Mucosa of rectum (tissue), 2 donors: ENCODE data around the gene RELL1.

ENCODE experiments used
- H3K27ac ChIP-seq, 2 donors: one replicate each; pipeline ENCODE4 v1.7.0; 2013; ENCODE audit warnings: inconsistent platforms in 2 of 2, low read depth in 2 of 2, low read length in 2 of 2
- H3K27me3 ChIP-seq, 2 donors: one replicate each; pipeline ENCODE4 v1.7.0; 2013; ENCODE audit warnings: low read length in 2 of 2; ENCODE audit not compliant: control insufficient read depth in 2 of 2, insufficient read depth in 2 of 2
- H3K36me3 ChIP-seq, 2 donors: one replicate each; pipeline ENCODE4 v1.7.0; 2013; ENCODE audit warnings: low read length in 2 of 2; ENCODE audit not compliant: control insufficient read depth in 2 of 2, insufficient read depth in 2 of 2
- H3K4me1 ChIP-seq, 2 donors: one replicate each; pipeline ENCODE4 v1.7.0; 2013; ENCODE audit warnings: low read length in 2 of 2, mild to moderate bottlenecking in 1 of 2; ENCODE audit not compliant: control insufficient read depth in 2 of 2, insufficient read depth in 2 of 2
- H3K4me3 ChIP-seq, 2 donors: one replicate each; pipeline ENCODE4 v1.7.0; 2013; ENCODE audit warnings: low read length in 2 of 2
- H3K9ac ChIP-seq, 2 donors: one replicate each; pipeline ENCODE4 v1.7.0; 2013; ENCODE audit warnings: low read length in 2 of 2, low read depth in 1 of 2, mild to moderate bottlenecking in 1 of 2
- H3K9me3 ChIP-seq, 2 donors: one replicate each; pipeline ENCODE4 v1.7.0; 2013; ENCODE audit warnings: low read length in 2 of 2; ENCODE audit not compliant: control insufficient read depth in 2 of 2
- donor health status: healthy.
- donor health status: Normal muscosa, but diverticular disease.

The RELL1 gene

GRCh38 chr4:37723067-37723466 lies 36.9 kb upstream of the RELL1 start:
- no peaks in the 10 kb centered on the region for H3K27me3 ChIP-seq
- H3K4me1 ChIP-seq, result peaks cover 3 to 14% of the 10 kb centered on the region in 2 donors
- H3K27ac ChIP-seq, result no peak overlapping the region
- H3K9ac ChIP-seq, result no peak overlapping the region
- no peaks in the 10 kb centered on the region for H3K9me3 ChIP-seq
- no peaks in the 10 kb centered on the region for H3K36me3 ChIP-seq
- no peak overlapping the region for H3K4me3 ChIP-seq

- Histone ChIP-seq H3K9me3 (no peaks in the 10 kb centered on the region), H3K27ac (peak overlapping the region; percentile 3 to 45), H3K36me3 (no peaks in the 10 kb centered on the region), H3K4me3 (peak overlapping the region in 1 of 2 donors; percentile 4), H3K9ac (no peak overlapping the region), H3K27me3 (no peaks in the 10 kb centered on the region), H3K4me1 (peaks cover 3 to 17% of the 10 kb centered on the region in 2 donors)
Observed at GRCh38 chr4:37721995-37722638, 35.9 kb upstream of the RELL1 start.

DNA sequence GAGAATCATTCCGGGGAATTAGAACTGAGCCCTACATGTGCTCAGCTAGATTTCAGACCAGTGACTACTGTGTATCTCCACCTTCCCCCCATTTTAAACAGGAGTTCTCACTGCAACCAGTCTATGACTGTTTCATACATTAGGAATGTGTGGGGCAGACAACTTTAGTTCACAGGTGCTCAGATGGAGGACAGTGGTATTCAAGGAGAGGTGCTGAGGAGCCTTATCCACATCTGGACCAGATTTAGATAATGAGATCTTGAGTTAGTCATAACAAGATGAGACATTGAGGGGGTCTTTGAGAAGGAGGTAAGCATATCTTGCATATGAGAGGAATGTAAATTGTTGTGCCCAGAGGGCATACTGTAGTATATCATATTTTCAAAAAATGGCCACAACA lies 32.8 kb upstream of the RELL1 start:
- H3K9ac ChIP-seq, result no peak overlapping the region
- no peaks in the 10 kb centered on the region for H3K36me3 ChIP-seq
- H3K4me3 ChIP-seq, result no peak overlapping the region
- H3K9me3 ChIP-seq, result no peaks in the 10 kb centered on the region
- H3K27me3 ChIP-seq, result no peaks in the 10 kb centered on the region
- no peak overlapping the region for H3K27ac ChIP-seq
- H3K4me1 ChIP-seq, result peaks cover 3 to 29% of the 10 kb centered on the region in 2 donors

DNA sequence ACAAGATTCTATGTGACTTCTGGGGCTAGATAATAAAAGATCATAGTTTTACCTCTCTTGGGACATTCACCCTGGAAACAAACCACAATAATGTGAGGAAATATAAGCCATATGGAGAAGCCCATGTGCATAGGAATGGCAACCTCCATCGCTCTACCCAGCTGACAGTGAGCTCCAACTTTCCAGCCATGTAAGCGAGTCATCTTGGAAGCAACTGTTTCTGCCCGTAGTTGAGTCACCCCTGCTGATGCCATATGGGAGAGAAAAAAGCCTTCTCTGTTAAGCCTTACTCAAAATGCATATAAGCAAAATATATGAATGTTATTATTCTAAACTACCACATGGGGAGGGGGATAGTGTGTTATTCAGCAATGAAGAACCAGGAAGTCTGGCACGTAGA lies 31.4 kb upstream of the RELL1 start:
- H3K4me1 ChIP-seq, result peaks cover 3 to 29% of the 10 kb centered on the region in 2 donors
- H3K27ac ChIP-seq, result no peak overlapping the region
- no peaks in the 10 kb centered on the region for H3K9me3 ChIP-seq
- H3K27me3 ChIP-seq, result no peaks in the 10 kb centered on the region
- H3K4me3 ChIP-seq, result no peak overlapping the region
- H3K9ac ChIP-seq, result no peak overlapping the region
- H3K36me3 ChIP-seq, result no peaks in the 10 kb centered on the region

- H3K9ac ChIP-seq, result no peak overlapping the region
- H3K4me3 ChIP-seq, result no peak overlapping the region
- H3K9me3 ChIP-seq, result no peaks in the 10 kb centered on the region
- peak overlapping the region in 1 of 2 donors; percentile 66 for H3K27ac ChIP-seq
- H3K36me3 ChIP-seq, result no peaks in the 10 kb centered on the region
- H3K4me1 ChIP-seq, result peaks cover 0 to 22% of the 10 kb centered on the region in 2 donors
- H3K27me3 ChIP-seq, result no peaks in the 10 kb centered on the region
Observed at GRCh38 chr4:37715889-37716402, 29.8 kb upstream of the RELL1 start.

- no peak overlapping the region for H3K27ac ChIP-seq
- H3K9me3 ChIP-seq, result no peaks in the 10 kb centered on the region
- H3K4me1 ChIP-seq, result no peaks in the 10 kb centered on the region
- no peak overlapping the region for H3K9ac ChIP-seq
- no peaks in the 10 kb centered on the region for H3K27me3 ChIP-seq
- no peak overlapping the region for H3K4me3 ChIP-seq
- no peaks in the 10 kb centered on the region for H3K36me3 ChIP-seq
Observed at GRCh38 chr4:37710491-37710890, 24.3 kb upstream of the RELL1 start.

- Histone ChIP-seq H3K4me3 (no peak overlapping the region), H3K36me3 (no peaks in the 10 kb centered on the region), H3K9ac (no peak overlapping the region), H3K27ac (no peak overlapping the region), H3K9me3 (no peaks in the 10 kb centered on the region), H3K4me1 (no peaks in the 10 kb centered on the region), H3K27me3 (no peaks in the 10 kb centered on the region)
Observed at GRCh38 chr4:37706032-37706431, 19.9 kb upstream of the RELL1 start.

GRCh38 chr4:37705571-37705970 lies 19.4 kb upstream of the RELL1 start:
- Histone ChIP-seq H3K27ac (no peak overlapping the region), H3K9me3 (no peaks in the 10 kb centered on the region), H3K4me1 (peaks cover 0 to under 1% of the 10 kb centered on the region in 2 donors), H3K36me3 (no peaks in the 10 kb centered on the region), H3K9ac (no peak overlapping the region), H3K4me3 (no peak overlapping the region), H3K27me3 (no peaks in the 10 kb centered on the region)

DNA sequence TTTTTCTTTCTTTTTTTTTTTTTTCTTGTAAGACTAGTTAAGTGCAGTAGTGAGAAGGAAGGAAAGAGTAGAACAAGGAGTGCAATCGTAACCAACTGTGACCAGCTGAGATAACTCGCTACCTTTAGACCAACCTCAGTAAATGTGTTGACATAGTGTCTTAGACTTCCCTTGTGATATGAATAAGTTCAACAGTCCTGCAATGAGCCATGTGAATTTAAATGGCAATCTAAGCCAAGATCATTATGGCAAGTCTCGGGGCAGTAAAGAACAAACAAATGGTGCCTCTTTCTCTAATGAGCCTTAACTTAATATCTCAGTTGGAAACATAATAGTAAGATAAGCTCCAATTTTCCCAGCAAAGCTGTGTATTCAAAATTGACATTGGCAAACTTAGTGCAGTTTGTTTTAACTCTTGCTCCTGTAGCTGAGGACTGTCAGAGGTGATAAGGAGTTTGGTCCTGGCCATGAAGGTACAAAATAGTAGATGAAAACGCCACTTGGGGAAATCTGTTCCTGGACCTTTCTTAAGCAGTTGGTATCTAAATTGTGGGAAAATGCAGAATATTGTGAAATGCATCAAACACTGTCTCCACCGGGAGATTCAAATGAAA lies 13.8 kb upstream of the RELL1 start:
- H3K27ac ChIP-seq, result peak overlapping the region in 1 of 2 donors; percentile 13
- no peak overlapping the region for H3K9ac ChIP-seq
- H3K4me1 ChIP-seq, result peaks cover 0 to 8% of the 10 kb centered on the region in 2 donors
- no peaks in the 10 kb centered on the region for H3K36me3 ChIP-seq
- H3K9me3 ChIP-seq, result no peaks in the 10 kb centered on the region
- no peak overlapping the region for H3K4me3 ChIP-seq
- H3K27me3 ChIP-seq, result no peaks in the 10 kb centered on the region

DNA sequence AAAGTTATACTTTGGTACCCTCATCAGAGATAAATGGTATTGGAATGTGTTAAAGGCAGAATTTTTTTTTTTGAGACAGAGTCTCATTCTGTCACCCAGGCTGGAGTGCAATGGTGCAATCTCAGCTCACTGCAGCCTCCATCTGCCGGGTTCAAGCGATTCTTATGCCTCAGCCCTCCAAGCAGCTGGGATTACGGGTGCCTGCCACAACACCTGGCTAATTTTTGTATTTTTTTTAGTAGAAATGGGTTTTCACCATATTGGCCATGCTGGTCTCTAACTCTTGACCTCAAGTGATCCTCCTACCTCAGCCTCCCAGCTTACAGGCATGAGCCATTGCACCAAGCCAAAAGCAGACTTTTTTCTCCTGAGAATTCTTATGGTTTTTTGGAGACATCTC lies 11.4 kb upstream of the RELL1 start:
- H3K9ac ChIP-seq, result no peak overlapping the region
- H3K9me3 ChIP-seq, result no peaks in the 10 kb centered on the region
- H3K36me3 ChIP-seq, result no peaks in the 10 kb centered on the region
- H3K27me3 ChIP-seq, result no peaks in the 10 kb centered on the region
- no peak overlapping the region for H3K27ac ChIP-seq
- peaks cover 0 to 8% of the 10 kb centered on the region in 2 donors for H3K4me1 ChIP-seq
- H3K4me3 ChIP-seq, result no peak overlapping the region
